ENCODE data around the gene GPR3. TPM values are rescaled to one million over a fixed set of nuclear protein-coding genes. Genes with fewer than 3 reads are reported as not detected.

The GPR3 gene
- total RNA-seq, 1 donor from 2014 or later, result 1.9 TPM

- H3K9me3 Mint-ChIP-seq, result no peaks in the 10 kb centered on the region
- TF ChIP-seq CTCF (conservative IDR thresholded peaks at IDR 0.05), result no peak
- DNase-seq (ENCODE audit: extremely low spot score, unreplicated experiment), result peak; percentile 85
- peaks cover 28% of the 10 kb centered on the region for H3K4me1 Mint-ChIP-seq (ENCODE audit: unreplicated experiment)
- H3K36me3 Mint-ChIP-seq, result no peaks in the 10 kb centered on the region
- H3K27ac Mint-ChIP-seq, result peak overlapping the region; percentile 99
- peak overlapping the region; percentile 95 for H3K4me3 Mint-ChIP-seq
- no peaks in the 10 kb centered on the region for H3K27me3 Mint-ChIP-seq
Measured at GRCh38 chr1:27365372-27366112, 26.9 kb upstream of the GPR3 start.

- TF ChIP-seq CTCF (conservative IDR thresholded peaks at IDR 0.05), result no peak
- H3K4me1 Mint-ChIP-seq (ENCODE audit: unreplicated experiment), result peaks cover 28% of the 10 kb centered on the region
- H3K9me3 Mint-ChIP-seq, result no peaks in the 10 kb centered on the region
- peak overlapping the region; percentile 99 for H3K27ac Mint-ChIP-seq
- peak overlapping the region; percentile 95 for H3K4me3 Mint-ChIP-seq
- H3K27me3 Mint-ChIP-seq, result no peaks in the 10 kb centered on the region
- peak; percentile 87 for DNase-seq (ENCODE audit: extremely low spot score, unreplicated experiment)
- H3K36me3 Mint-ChIP-seq, result no peaks in the 10 kb centered on the region
Measured at GRCh38 chr1:27366113-27366410, 26.4 kb upstream of the GPR3 start.

- H3K36me3 Mint-ChIP-seq, result no peaks in the 10 kb centered on the region
- DNase-seq (ENCODE audit: extremely low spot score, unreplicated experiment), result no peak
- peak within 1 kb of the TSS; percentile 99 for H3K27ac Mint-ChIP-seq
- no peaks in the 10 kb centered on the region for H3K27me3 Mint-ChIP-seq
- H3K4me3 Mint-ChIP-seq, result peak within 1 kb of the TSS; percentile 95
- no peaks in the 10 kb centered on the region for H3K9me3 Mint-ChIP-seq
- H3K4me1 Mint-ChIP-seq (ENCODE audit: unreplicated experiment), result peaks cover 28% of the 10 kb centered on the region
- peak; percentile 56 for TF ChIP-seq CTCF (conservative IDR thresholded peaks at IDR 0.05)
Measured at GRCh38 chr1:27366411-27367159, 25.8 kb upstream of the GPR3 start, which contains the start of gene MAP3K6. TSS of gene MAP3K6 (minus strand) at chr1:27366961. CDS start at chr1:27366597, 364 bp downstream.

GRCh38 chr1:27367160-27367650 is 25.2 kb upstream of the GPR3 start:
- Mint-ChIP-seq H3K27ac (peak overlapping the region; percentile 90), H3K36me3 (no peaks in the 10 kb centered on the region), H3K4me3 (peak overlapping the region; percentile 87), H3K9me3 (no peaks in the 10 kb centered on the region), H3K27me3 (no peaks in the 10 kb centered on the region), H3K4me1 (ENCODE audit: unreplicated experiment) (peaks cover 28% of the 10 kb centered on the region)
- no peak for DNase-seq (ENCODE audit: extremely low spot score, unreplicated experiment)
- TF ChIP-seq CTCF (conservative IDR thresholded peaks at IDR 0.05), result no peak

GRCh38 chr1:27368869-27369582 is 23.4 kb upstream of the GPR3 start:
- H3K9me3 Mint-ChIP-seq, result no peaks in the 10 kb centered on the region
- H3K36me3 Mint-ChIP-seq, result no peaks in the 10 kb centered on the region
- no peaks in the 10 kb centered on the region for H3K27me3 Mint-ChIP-seq
- no peak for DNase-seq (ENCODE audit: extremely low spot score, unreplicated experiment)
- H3K4me1 Mint-ChIP-seq (ENCODE audit: unreplicated experiment), result peaks cover 28% of the 10 kb centered on the region
- no peak overlapping the region for H3K27ac Mint-ChIP-seq
- peak; percentile 27 for TF ChIP-seq CTCF (conservative IDR thresholded peaks at IDR 0.05)
- peak overlapping the region; percentile 67 for H3K4me3 Mint-ChIP-seq
